ENCODE results near the gene MYPN.
"Not testable (repeated sequence)": the region's sequence is repeated elsewhere in the genome, so short reads cannot be mapped to it uniquely, and the experiment has no call there.

The MYPN gene

GRCh38 chr10:68235111-68235510 is 125.8 kb downstream of the MYPN start:
- no peak for DNase-seq

GRCh38 chr10:68235581-68235980 is 126.3 kb downstream of the MYPN start:
- DNase-seq = no peak

GRCh38 chr10:68237173-68237572 is 127.9 kb downstream of the MYPN start:
- DNase-seq = no peak

- no peak for DNase-seq
These were observed 129.1 kb downstream of the MYPN start for GRCh38 chr10:68238371-68238770.

GRCh38 chr10:68239069-68239468 is 129.8 kb downstream of the MYPN start:
- no peak for DNase-seq

GRCh38 chr10:68239596-68240150 is 130.4 kb downstream of the MYPN start:
- DNase-seq = no peak

- DNase-seq = no peak
These were observed 132.8 kb downstream of the MYPN start for GRCh38 chr10:68242051-68242450.

GRCh38 chr10:68246397-68246796 is 137.1 kb downstream of the MYPN start:
- DNase-seq = not testable (repeated sequence)

GRCh38 chr10:68247931-68248330 is 138.6 kb downstream of the MYPN start:
- no peak for DNase-seq

GRCh38 chr10:68249297-68249696 is 140.0 kb downstream of the MYPN start:
- no peak for DNase-seq

GRCh38 chr10:68251151-68251550 is 141.9 kb downstream of the MYPN start:
- peak in 2 of 3 experiments; percentile 22 to 63 for DNase-seq

- DNase-seq = peak in 1 of 3 experiments; percentile 35
These were observed 142.6 kb downstream of the MYPN start for GRCh38 chr10:68251625-68252495.

- DNase-seq = no peak
These were observed 144.1 kb downstream of the MYPN start for GRCh38 chr10:68253346-68253745.

GRCh38 chr10:68261132-68261856 is 152.0 kb downstream of the MYPN start:
- peak in 1 of 3 experiments; percentile 13 for DNase-seq

Data from NCI-H1417 (cell line).